HepG2 (cell line): ENCODE data around the gene POU6F1. TPM values are rescaled to one million over a fixed set of nuclear protein-coding genes. Genes with fewer than 3 reads are reported as not detected.
A peak's percentile ranks its signal among the peaks of the same experiment; 100 is the strongest.

Source experiments
- ATF1 ChIP-seq: IDR thresholded peaks from 2 replicates; pipeline ENCODE4 v1.6.1; 2016; ENCODE audit warnings: mild to moderate bottlenecking, control low read depth
- CCAR2 ChIP-seq: fragments of 200-400 bp; formaldehyde crosslinking; optimal IDR thresholded peaks from 2 replicates; pipeline ENCODE3; 2018; ENCODE audit warnings: low read depth, mild to moderate bottlenecking, low read length, moderate library complexity
- HNRNPL ChIP-seq: fragments of 200-400 bp; formaldehyde crosslinking; IDR thresholded peaks from 2 replicates; pipeline ENCODE4 v1.6.1; 2017; ENCODE audit warnings: mild to moderate bottlenecking, low read depth, low read length
- JARID2 ChIP-seq: sonication (generic); formaldehyde crosslinking; IDR thresholded peaks from 2 replicates; pipeline ENCODE4 v1.8.1; 2023; ENCODE audit warnings: missing genetic modification reagents, inconsistent platforms; ENCODE audit not compliant: insufficient replicate concordance
- JUN ChIP-seq: sonication (generic); formaldehyde crosslinking; IDR thresholded peaks from 2 replicates; pipeline ENCODE4 v1.4.0; 2020; ENCODE audit warnings: mild to moderate bottlenecking, missing genetic modification reagents
- KDM2A ChIP-seq: sonication (generic); formaldehyde crosslinking; IDR thresholded peaks from 2 replicates; pipeline ENCODE4 v1.4.0; 2020; ENCODE audit warnings: low read depth, missing genetic modification reagents, borderline replicate concordance
- MAZ ChIP-seq, 2 experiments: sonication (generic) in 1 of 2; formaldehyde crosslinking in 1 of 2; IDR thresholded peaks; 2 replicates each; pipeline versions ENCODE4 v1.5.0 to v1.6.1; 2012 to 2020; ENCODE audit warnings: low read depth in 2 of 2, mild to moderate bottlenecking in 2 of 2, borderline replicate concordance in 1 of 2, improper control_type of control experiment in 1 of 2, low read length in 1 of 2, missing genetic modification reagents in 1 of 2, moderate library complexity in 1 of 2
- RARG ChIP-seq: sonication (generic); formaldehyde crosslinking; IDR thresholded peaks from 2 replicates; pipeline ENCODE4 v1.4.0; 2020; ENCODE audit warnings: low read depth, mild to moderate bottlenecking, missing genetic modification reagents
- SMAD9 ChIP-seq: sonication (generic); formaldehyde crosslinking; IDR thresholded peaks from 2 replicates; pipeline ENCODE4 v1.5.1; 2020; ENCODE audit warnings: mild to moderate bottlenecking, missing genetic modification reagents
- SRSF4 ChIP-seq: fragments of 200-400 bp; formaldehyde crosslinking; IDR thresholded peaks from one replicate; pipeline ENCODE4 v1.6.1; 2018; ENCODE audit warnings: mild to moderate bottlenecking, low read depth, low read length, moderate library complexity; ENCODE audit not compliant: poor library complexity, severe bottlenecking
- ZMAT3 ChIP-seq: sonication (generic); formaldehyde crosslinking; conservative IDR thresholded peaks from 2 replicates; pipeline ENCODE4 v1.7.0; 2021; ENCODE audit warnings: missing genetic modification reagents
- ZNF441 ChIP-seq: sonication (generic); formaldehyde crosslinking; IDR thresholded peaks from 2 replicates; pipeline ENCODE4 v1.7.0; 2021; ENCODE audit warnings: missing genetic modification reagents, borderline replicate concordance
- polyA plus RNA-seq, 8 experiments: library from polyadenylated mRNA; depleted of rRNA in 3 of 8; stranded (reverse) in 7 of 8; unstranded in 1 of 8; fragments of >200 nt; fragmentation: Illumina TruSeq in 4 of 8; extraction: Trizol in 4 of 8; gene quantifications; 2 replicates each; pipeline versions ENCODE4 v1.2.1 to v1.2.3, GENCODE V29; 2011 to 2016; ENCODE audit warnings: low read depth in 4 of 8, missing spikeins in 1 of 8, mixed read lengths in 1 of 8; ENCODE audit not compliant: insufficient read depth in 1 of 8
- total RNA-seq, 5 experiments: library from RNA; depleted of rRNA; stranded (reverse); fragments of >200 nt; fragmentation: Illumina TruSeq; extraction: Trizol; gene quantifications; 2 replicates each; pipeline ENCODE4 v1.2.3, GENCODE V29; 2016; ENCODE audit warnings: low read depth in 1 of 5
- TF ChIP-seq, protein P1 (sequence below), 2 experiments: fragments of 450-650 bp in 1 of 2; sonication (generic) in 1 of 2; formaldehyde crosslinking; IDR thresholded peaks; 2 replicates each; pipeline versions ENCODE4 v1.5.0 to v1.8.0; 2020 to 2022; ENCODE audit warnings: mild to moderate bottlenecking in 1 of 2, missing genetic modification reagents in 1 of 2
- TF ChIP-seq, protein P2 (sequence below): IDR thresholded peaks from 2 replicates; pipeline ENCODE4 v1.6.1; 2016; ENCODE audit warnings: mild to moderate bottlenecking
- TF ChIP-seq, protein P3 (sequence below): sonication (generic); formaldehyde crosslinking; conservative IDR thresholded peaks from 2 replicates; pipeline ENCODE4 v1.4.0; 2020; ENCODE audit warnings: missing genetic modification reagents
- TF ChIP-seq, protein P4 (sequence below): sonication (generic); formaldehyde crosslinking; IDR thresholded peaks from 2 replicates; pipeline ENCODE4 v1.4.0; 2020; ENCODE audit warnings: missing genetic modification reagents

POU6F1 gene
- total and polyA plus RNA-seq, 2 of the 13 experiments (the other 11 are each of a cell fraction or from before 2014, with no cell fraction given): 0.48 to 0.51 TPM

DNA sequence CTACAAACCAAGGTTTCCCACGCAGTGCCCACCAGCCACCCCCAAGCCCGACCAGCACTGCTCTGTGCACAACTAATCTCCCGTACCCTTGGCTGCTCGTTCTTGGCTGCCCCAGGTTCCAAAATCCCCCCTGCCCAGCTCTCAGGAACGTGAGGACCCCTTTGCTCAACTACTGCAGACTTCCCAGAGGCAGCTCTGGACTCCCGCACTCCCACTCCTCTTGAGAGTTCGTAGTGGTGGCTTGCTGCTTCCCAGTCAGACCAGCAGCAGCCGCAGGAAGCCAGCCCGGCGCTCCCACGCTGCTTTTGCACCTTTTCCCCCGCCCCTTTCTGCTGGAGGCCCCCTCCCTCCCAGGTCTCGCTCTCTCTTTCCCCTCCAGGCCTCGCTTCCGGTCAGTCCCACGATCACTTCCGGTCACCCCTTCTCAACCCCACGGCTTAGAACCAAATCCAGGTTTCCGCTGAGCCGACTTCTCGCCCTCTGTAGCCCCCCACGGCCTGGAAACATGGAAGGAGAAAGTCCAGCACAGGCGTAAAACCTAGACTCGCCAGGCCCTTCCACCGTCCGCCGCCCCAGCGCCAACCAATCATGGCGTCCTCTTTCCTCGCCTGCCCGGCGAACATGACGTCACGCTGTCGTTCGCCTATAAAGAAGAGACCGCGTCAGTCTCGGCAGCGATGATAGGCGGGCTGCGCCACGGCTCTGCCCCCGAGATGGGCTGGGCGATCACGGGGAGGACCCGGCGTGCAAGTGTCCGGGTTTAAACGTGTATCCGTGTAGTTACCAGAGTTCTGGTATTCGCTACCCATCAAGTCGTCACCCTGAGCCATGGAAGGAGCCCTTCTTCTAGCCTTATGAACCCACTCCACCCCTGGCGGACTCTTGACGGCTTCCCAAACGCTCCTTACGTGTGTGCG is 45.1 kb downstream of the POU6F1 start, which contains the start of gene TFCP2 (continued):
- TF ChIP-seq CCAR2: no peak
- TF ChIP-seq ZNF441 (CRISPR knock-in tag): no peak; the same call in 1 of the 2 replicates
- TF ChIP-seq JUN: no peak; the same call in 1 of the 2 replicates
- peak; percentile 88; the same call in 1 of the 2 replicates for TF ChIP-seq ZMAT3 (CRISPR knock-in tag)
- TF ChIP-seq SRSF4: no peak
- TF ChIP-seq RARG (CRISPR knock-in tag): no peak
- no peak for TF ChIP-seq HNRNPL
- TF ChIP-seq, protein P1, sequence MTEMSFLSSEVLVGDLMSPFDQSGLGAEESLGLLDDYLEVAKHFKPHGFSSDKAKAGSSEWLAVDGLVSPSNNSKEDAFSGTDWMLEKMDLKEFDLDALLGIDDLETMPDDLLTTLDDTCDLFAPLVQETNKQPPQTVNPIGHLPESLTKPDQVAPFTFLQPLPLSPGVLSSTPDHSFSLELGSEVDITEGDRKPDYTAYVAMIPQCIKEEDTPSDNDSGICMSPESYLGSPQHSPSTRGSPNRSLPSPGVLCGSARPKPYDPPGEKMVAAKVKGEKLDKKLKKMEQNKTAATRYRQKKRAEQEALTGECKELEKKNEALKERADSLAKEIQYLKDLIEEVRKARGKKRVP (CRISPR knock-in tag; IDR thresholded peaks at IDR 0.05): peak in 1 of 2 experiments; percentile 59; a peak in 2 of 4 replicates
- peak; percentile 85 for TF ChIP-seq MAZ (IDR thresholded peaks at IDR 0.05; ENCODE audit: borderline replicate concordance, low read depth, low read length)
- TF ChIP-seq MAZ (CRISPR knock-in tag; IDR thresholded peaks at IDR 0.05; ENCODE audit: low read depth): peak; percentile 94
- no peak for TF ChIP-seq JARID2 (CRISPR knock-in tag)
- TF ChIP-seq, protein P2, sequence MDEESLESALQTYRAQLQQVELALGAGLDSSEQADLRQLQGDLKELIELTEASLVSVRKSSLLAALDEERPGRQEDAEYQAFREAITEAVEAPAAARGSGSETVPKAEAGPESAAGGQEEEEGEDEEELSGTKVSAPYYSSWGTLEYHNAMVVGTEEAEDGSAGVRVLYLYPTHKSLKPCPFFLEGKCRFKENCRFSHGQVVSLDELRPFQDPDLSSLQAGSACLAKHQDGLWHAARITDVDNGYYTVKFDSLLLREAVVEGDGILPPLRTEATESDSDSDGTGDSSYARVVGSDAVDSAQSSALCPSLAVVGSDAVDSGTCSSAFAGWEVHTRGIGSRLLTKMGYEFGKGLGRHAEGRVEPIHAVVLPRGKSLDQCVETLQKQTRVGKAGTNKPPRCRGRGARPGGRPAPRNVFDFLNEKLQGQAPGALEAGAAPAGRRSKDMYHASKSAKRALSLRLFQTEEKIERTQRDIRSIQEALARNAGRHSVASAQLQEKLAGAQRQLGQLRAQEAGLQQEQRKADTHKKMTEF (CRISPR knock-in tag): 0 out of 2 replicates have a peak, but pooled peaks have one; percentile 17
- peak; percentile 97 for TF ChIP-seq ATF1
- TF ChIP-seq KDM2A (CRISPR knock-in tag): peak; percentile 21
- TF ChIP-seq, protein P3, sequence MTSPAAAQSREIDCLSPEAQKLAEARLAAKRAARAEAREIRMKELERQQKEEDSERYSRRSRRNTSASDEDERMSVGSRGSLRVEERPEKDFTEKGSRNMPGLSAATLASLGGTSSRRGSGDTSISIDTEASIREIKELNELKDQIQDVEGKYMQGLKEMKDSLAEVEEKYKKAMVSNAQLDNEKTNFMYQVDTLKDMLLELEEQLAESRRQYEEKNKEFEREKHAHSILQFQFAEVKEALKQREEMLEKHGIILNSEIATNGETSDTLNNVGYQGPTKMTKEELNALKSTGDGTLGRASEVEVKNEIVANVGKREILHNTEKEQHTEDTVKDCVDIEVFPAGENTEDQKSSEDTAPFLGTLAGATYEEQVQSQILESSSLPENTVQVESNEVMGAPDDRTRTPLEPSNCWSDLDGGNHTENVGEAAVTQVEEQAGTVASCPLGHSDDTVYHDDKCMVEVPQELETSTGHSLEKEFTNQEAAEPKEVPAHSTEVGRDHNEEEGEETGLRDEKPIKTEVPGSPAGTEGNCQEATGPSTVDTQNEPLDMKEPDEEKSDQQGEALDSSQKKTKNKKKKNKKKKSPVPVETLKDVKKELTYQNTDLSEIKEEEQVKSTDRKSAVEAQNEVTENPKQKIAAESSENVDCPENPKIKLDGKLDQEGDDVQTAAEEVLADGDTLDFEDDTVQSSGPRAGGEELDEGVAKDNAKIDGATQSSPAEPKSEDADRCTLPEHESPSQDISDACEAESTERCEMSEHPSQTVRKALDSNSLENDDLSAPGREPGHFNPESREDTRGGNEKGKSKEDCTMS: no peak
- TF ChIP-seq, protein P4, sequence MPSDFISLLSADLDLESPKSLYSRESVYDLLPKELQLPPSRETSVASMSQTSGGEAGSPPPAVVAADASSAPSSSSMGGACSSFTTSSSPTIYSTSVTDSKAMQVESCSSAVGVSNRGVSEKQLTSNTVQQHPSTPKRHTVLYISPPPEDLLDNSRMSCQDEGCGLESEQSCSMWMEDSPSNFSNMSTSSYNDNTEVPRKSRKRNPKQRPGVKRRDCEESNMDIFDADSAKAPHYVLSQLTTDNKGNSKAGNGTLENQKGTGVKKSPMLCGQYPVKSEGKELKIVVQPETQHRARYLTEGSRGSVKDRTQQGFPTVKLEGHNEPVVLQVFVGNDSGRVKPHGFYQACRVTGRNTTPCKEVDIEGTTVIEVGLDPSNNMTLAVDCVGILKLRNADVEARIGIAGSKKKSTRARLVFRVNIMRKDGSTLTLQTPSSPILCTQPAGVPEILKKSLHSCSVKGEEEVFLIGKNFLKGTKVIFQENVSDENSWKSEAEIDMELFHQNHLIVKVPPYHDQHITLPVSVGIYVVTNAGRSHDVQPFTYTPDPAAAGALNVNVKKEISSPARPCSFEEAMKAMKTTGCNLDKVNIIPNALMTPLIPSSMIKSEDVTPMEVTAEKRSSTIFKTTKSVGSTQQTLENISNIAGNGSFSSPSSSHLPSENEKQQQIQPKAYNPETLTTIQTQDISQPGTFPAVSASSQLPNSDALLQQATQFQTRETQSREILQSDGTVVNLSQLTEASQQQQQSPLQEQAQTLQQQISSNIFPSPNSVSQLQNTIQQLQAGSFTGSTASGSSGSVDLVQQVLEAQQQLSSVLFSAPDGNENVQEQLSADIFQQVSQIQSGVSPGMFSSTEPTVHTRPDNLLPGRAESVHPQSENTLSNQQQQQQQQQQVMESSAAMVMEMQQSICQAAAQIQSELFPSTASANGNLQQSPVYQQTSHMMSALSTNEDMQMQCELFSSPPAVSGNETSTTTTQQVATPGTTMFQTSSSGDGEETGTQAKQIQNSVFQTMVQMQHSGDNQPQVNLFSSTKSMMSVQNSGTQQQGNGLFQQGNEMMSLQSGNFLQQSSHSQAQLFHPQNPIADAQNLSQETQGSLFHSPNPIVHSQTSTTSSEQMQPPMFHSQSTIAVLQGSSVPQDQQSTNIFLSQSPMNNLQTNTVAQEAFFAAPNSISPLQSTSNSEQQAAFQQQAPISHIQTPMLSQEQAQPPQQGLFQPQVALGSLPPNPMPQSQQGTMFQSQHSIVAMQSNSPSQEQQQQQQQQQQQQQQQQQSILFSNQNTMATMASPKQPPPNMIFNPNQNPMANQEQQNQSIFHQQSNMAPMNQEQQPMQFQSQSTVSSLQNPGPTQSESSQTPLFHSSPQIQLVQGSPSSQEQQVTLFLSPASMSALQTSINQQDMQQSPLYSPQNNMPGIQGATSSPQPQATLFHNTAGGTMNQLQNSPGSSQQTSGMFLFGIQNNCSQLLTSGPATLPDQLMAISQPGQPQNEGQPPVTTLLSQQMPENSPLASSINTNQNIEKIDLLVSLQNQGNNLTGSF: no peak; the same call in 1 of the 2 replicates
- 0 out of 2 replicates have a peak, but pooled peaks have one; percentile 38 for TF ChIP-seq SMAD9 (CRISPR knock-in tag)
